Stimulated activated naive CD4-positive, alpha-beta T cell treated with Interleukin-2 at 50 U/mL for 16 hours (primary cell): Measurements from ENCODE around the gene KCNB1.

Experiments used
- DNase-seq: peaks from one replicate; lab custom pipeline; 2025; lab: John Stamatoyannopoulos, UW

Gene KCNB1

DNA sequence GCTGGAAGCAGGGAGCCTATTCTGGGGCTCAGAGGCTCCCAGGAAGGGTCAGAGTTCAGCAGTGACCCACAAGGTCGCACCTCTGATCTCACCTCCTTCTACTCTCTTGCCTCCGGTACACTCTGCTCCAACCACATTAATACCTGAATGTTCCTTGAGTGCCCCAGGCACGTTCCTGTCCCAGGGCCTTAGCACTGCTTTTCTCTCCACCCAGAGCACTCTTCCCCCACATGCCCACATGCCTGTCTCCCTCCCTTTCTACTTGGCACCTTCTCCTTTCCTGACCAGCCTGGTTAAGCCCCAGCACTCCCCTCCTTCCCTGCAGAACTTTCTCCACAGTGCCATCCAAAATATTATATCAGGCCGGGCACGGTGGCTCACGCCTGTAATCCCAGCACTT lies 13.4 kb downstream of the KCNB1 start:
- no peak for DNase-seq

DNA sequence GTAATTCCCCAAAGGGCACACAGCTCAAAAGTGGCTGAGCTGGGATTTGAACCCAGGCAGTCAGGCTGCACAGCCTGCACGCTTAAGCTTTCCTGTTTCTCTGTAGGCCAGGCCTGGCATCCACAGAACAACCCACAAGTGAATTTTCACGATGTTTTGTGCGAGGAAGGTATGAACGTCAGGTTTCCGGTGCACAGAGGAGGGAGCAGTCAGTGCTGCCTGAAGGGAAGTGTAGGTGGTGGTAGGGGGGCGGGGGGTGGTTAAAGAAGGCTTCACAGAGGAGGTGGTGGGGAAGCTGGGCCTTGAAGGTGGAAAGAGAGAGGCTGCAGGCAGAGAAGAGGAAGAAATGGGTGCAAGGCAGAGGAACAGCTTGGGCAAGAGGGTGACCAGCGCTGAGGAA lies 14.1 kb downstream of the KCNB1 start:
- DNase-seq, result no peak

DNA sequence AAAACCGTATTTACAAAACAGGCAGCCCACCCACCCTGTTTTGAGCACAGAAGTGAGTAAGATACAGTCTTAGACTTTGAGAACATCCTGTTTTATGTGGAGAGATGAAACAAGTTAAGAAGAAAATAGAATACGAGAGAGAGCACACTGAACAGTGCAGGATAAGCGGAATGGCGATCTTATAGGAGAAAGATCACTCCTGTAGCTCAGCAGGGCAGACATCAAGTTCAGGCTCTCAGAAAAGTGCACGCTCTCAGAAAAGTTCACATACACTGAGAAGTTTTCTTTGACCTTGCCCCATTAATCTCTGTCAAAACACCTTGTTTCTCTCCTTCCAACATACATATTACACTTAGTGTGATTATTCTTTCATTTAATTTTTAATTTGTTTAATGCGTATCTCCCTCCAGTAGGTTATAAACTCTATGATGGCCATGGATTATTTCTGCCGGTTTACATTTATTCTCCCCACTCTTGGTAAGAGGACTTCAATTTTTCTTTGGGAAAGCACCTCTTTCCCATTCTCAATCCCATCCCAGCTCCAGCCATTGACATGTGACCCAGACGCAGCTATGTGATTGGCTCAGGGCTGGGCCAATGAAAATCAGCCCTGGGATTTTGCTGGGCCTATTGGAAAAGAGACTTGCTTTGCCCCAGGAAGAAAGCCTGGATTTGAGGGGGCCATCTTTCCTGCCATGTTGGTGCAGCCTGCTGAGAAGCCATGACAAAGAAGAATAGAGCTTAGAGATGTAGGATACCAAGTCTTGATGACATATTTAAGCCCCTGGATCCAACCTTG lies 16.2 kb downstream of the KCNB1 start:
- DNase-seq, result no peak

DNA sequence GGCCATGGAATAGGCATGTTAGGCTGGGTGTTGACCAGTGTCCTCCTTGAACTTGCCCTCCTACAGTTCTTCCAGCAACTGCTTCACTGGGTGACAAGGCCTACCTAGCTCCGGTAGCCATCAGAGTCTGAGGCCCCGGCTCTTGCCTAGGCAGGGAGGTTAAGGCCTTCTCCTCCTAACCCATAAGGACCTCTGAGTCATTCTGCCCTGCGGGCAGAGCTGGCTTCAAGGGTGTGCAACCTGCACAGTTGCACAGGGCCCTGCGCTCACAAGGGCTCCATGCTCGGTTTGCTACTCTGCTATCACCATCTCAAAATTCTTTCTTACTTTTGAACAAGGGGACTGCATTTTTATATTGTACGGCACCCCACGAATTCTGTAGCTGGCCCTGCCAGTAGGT lies 17.9 kb downstream of the KCNB1 start:
- no peak for DNase-seq

DNA sequence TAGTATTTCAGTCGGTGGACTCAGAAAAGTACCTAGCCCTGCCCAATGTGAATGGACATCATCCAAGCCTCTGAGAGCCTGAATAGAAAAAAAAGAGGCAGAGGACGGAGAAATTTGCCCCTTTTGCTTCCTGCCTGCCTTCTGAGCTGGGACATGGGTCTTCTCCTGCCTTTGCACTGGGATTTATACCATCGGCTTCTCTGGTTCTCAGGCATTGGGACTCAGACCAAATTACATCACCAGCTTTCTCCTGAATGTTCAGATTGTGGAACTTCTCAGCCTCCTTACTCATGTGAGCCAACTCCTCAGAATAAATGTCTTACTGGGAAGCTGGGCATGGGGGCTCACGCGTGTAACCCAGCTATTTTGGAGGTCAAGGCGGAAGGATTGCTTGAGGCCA lies 19.8 kb downstream of the KCNB1 start:
- no peak for DNase-seq

DNA sequence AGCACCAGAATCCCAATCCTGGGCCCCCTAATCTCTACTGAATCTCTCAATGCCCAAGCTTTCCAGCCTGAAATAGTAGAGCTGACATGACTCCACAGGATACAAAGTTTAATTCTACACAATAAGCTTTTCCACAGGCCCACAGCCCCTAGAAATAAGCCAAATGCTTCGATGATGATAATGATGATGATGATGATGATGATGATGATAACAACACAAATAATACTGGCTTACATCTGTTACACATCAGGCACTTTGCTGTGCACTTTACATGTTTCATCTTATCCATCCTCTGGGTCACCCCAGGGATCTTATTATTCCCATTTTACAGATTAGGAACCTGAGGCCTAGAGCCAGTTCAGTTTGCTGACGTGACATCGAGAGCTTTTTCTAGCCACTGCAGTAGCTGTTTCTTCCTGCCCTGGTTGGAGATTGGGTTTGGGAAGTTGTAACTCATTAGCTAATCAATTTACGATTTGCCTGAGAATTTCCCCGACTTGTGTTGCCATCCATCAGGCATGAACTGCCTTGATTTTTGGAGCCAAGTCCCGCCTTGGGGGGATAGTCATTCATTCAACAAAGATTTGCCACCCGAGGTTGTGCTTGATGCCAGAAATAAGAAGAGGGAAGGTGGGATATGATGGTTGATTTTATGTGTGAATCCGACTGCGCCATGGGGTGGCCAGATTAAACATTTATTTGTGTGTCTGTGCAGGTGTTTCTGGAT lies 20.4 kb downstream of the KCNB1 start:
- no peak for DNase-seq

DNA sequence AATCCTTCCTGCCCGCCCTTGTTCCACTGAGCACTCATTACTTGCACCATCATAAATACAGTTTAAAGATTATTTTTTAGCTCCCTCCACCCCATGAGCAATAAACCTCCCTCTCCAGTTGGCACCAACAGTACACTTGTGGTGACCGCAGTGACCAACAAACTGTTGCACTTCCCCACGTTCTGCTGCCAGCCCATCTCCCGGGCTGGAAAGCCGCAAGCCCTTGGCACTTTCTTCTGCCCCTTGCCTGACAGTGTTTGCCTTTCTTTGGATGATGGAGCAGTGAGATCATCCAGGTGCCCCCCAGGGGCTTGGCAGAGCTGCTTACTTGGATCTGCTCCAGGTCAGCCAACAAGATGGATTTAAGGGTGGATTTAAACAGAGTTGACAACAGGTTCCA lies 21.6 kb downstream of the KCNB1 start:
- DNase-seq, result no peak

DNA sequence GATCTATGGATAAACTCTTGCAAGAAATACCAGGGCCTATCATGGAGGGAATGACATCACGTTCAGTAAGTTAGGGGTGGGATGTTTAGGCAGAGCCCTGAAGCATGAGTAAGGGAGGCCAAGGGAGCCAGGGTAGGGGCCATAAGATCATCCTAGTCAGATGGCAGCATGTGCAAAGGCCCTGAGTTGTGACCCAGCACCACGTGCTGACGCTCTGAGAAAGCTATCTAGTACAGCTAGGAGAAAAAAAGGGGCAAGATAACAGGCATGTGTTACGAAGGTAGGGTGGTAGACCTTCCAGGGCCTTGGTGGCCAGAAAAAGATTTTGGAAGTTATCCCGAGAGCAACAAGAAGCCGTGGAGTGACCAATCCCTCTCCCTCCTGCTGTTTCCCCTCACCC lies 22.3 kb downstream of the KCNB1 start:
- no peak for DNase-seq

DNA sequence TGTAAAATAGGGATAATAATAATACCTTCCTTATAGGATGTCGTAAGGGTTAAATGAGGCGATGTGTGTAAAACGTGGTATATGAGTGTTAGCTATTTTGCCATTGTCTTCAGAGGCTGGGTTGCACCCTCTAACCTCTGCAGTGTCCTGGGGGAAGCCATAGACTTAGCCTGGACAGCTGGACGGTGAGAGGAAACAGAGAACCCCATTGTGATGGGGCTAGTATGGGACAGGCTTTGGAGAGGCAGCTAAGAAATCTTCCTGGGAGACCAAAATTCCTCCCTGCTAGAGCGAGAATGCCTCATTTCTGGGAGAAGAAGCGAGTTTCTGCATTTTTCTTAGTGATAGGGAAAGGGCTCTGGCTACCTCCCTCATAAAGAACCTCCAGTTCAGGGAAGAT lies 22.8 kb downstream of the KCNB1 start:
- no peak for DNase-seq

DNA sequence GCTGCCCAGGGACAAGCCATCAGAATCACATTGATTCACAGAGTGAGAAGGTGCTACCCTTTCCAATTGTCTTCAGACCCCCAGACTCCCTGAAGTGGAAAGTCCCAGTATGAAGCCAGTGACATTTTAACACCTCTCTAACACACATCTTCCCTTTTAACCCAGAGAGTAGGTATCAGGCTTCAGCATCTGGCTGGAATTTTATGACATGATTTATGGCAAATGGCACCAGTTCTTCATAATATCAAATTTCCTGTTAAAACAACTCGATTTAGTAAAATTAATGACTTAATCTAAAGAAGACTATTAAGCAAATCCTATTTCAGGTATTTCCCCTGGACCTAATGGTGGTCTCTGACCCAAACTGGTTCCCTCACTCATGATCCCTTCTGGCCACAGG lies 25.0 kb downstream of the KCNB1 start:
- no peak for DNase-seq

DNA sequence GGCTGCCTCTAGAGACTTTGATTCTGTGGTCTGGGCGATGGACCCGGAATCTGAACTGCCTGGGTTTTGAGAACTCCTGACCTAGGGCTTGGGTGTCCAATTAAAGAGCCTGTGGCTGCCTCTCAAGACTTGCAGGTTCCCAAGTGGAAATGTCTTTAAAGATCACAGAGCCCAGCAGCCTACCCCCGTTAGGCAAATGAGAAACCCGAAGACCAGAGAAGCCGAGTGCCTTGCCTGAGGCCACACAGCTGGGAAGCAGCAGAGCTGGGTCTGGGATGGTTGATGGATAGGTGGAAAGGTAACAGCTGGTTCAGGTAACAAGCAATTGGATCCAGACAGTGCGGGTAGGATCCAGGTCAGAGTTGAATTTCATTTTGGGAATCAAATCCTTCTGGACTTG lies 25.8 kb downstream of the KCNB1 start:
- DNase-seq, result no peak

DNA sequence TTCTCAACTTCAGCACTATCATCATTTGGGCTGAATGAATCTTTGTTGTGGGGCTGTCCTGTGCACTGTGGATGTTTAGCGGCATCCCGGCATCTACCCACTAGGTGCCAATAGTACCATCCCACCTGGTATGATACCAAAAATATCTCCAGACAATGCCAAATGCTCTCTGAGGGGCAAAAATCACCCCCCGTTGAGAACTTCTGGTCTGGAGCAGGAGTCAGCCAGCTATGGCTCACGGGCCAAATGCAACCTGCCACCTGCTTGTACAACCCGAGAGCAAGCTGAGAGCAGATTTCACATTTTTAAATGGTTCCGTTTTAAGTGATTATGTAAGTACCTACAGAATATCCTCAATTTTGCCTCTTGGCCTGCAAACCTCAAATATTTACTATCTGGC lies 26.8 kb downstream of the KCNB1 start:
- no peak for DNase-seq

DNA sequence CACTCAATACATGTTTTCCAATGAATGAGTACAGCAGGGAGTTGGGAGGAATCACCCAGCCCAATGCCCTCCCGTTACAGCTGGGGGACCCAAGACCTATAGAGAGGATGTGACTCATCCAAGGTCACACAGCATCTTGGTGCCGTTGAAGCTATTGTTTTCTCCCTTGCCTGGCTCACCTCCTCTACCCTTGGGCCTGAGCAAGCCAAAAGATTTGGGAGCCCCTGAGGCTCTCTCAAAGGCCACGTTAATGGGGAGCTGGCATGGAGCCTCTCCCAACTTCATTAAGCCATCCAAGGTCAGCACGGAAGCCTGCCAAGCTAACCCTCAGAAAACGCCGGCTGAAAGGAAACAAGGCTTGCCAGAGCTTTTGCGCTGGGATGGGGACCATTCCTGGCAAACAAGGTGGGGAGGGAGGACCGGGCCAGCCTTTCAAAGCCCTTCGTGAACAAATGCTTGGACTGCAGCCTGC lies 30.4 kb downstream of the KCNB1 start:
- no peak for DNase-seq

DNA sequence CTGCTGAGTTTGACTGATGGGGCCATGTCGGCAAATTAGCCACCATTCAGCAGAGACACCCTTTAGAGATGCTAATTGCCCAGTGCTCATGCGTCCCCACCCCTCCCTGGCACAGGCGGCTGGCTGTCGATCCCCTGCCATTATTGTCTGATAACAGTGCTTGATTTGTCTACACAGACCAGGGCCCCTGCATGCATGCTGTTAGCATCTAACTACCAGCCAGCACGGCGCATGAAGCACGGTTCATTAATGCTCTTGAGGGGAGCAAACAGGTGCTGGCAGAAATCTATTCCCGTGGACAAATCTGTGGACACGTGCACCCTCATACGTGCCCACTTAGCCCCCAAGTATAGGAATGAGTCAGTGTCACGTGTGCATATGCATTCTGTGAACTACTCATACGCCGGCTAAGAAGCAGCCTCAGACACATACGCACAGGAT lies 32.2 kb downstream of the KCNB1 start:
- no peak for DNase-seq

DNA sequence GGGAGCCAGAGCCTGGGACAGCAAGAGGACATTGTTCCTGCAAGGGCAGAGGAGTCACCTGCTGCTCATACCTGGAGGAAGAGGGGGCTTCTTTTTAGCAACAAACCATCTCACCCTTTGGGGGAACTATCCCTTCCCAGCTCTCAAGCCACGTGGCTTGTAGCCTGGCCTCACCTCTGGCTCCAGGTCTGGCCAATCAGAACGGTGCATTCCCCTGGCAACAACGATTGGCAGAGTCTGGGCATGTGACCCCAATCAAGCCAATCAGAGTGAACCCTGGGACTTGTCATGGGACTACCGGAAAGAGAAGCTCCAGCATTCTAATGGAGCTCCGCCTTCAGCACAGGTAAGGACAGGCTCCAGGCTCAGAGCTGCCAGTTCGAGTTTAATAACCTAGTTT lies 33.6 kb downstream of the KCNB1 start:
- no peak for DNase-seq

DNA sequence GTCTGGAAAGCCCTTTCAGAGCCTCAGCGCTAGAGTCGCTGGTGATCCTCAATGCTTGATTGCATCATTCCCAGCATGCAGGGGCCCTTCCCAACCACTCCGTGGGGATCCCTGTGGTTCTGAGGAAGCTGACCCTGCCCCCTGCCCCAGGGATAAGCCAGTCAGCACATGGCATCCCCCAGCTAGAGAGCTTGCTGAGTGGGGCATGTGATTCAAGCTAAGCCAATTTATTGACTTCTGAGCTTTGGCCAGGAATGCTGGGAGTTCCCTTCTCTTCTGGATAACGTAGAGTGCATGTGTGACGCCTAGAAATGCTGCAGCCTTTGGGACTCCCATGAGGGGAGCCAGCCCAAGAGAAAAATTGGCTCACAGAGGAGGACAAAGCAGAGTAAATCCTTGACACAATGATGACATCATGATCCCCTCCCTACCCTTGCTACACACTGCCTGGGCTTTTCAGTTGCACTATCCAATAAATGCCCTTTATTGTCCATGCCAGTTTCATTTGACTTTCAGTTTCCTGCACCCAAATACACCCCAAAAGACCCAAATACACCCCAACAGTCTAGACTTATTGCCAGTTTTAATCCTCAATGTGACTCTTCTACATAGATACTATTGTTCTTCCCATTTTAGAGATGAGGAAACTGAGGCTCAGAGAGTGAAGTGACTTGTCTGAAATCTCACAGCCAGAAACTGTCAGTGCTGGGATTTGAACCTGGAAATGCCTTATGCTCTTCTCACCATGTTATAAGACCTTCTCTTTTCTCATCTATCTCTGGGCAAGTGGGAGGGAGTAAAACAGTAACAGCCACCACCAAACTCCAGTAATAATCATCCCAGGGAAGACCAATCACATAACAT lies 34.3 kb downstream of the KCNB1 start:
- DNase-seq, result no peak

DNA sequence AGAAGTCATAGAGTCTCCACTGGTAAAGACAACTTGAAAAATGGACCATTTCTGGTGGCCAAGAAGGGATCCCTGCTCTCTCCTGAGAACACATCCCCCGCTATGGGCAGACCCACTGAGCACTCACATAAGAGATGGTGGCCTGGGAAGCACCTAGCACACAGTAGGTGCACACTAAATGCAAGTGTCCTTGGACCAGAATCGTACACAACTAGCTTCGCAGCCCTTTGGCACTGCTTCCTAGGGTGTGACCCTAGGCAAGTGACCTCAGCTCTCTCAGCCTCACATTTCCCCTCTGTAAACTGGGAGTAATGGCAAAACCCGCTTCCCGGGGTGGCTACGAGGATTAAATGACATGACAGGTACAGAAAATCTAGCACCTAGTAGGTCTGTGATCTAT lies 35.1 kb downstream of the KCNB1 start:
- DNase-seq, result no peak

DNA sequence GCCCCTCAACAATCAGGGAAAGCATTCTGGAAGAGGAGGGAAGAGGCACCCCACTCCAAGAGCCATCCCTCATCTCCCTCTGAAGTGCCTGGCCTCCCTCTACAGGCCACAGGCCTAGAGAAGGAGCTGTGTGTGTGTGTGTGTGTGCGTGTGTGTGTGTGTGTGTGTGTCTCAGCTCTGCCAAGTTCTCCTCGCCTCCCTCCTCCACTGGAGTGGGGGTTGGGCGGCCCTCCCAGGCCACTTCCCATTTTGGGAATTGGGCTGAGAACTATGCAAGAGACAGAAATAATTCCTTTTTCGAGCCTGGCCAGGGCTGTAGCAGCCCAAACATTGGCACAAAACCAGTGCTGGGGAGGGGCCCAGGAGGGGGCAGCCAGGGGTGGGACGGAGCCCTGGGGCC lies 35.7 kb downstream of the KCNB1 start:
- DNase-seq, result no peak

DNA sequence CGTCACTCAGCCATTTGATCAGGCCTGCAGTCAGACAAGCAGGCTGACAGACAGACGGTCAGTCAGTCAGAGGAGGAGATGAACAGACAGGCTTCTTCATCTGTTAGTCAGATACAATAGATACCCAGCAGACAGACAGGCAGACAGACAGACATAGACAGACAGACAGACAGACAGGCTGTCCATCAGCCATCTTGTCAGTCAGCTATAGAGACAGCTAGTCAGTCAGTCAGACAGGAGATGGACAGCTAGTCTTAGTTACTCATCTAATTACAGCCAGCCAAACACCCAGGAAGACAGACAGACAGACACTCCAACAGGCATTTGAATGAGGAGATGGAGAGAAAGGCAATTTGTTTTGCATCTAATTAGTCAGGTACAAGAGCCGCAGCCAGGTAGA lies 36.4 kb downstream of the KCNB1 start:
- DNase-seq, result no peak

DNA sequence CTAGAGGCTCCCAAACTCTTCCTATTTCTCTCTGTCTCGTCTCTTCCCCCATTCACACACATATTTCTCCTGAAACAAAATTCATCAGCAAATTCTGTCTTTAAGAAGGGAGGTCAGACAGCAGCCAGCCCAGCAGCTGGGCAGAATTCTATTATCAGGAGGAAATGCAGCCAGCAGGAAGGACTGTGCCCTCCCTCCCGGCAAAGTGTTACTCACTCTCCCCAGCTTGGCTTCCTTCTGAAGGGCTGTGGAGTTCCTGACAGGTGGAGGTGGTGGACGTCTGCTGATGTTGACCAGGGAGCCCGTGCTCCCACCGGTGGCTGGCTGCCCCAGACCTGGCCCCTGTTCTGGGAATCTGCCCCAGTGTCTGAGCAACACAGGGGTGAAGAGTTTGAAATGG lies 37.3 kb downstream of the KCNB1 start:
- DNase-seq, result no peak

DNA sequence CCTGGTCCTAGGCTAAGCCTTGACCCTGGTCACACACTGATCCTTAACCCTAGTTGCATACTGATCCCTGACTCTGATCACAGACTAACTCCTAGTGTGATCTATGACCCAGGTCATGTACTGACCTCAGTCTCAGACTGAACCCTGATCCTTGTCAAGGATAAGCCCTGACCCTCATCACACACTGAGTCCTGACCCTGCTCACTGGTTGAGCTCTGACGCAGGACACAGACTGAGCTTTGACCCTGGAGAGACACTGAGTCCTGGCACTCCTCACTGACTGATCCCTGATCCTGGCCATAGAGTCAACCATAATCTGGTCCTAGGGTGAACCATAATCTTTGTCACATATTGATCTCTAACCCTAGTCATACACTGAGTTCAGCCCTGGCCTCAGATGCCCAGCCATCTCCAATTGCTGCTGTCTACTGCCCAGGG lies 37.9 kb downstream of the KCNB1 start:
- no peak for DNase-seq

DNA sequence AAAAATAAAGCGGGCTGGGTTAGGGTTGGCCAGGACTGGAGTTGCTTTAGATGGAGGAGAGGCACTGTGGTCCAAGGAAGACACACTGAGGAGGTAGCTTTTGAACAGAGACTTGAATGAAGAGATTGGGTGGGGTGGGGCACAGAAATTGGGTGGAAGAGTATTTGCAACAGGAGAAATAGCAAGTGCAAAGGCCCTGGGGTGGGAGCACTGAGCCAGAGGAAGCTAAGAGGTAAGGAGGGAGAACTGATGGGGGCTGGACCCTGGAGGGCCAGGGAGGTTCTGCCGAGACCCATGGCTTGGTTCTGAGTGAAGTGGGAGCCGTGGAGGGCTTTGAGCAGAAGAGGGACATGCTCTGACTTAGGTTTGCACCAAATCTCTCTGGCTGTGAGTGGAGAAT lies 45.4 kb downstream of the KCNB1 start:
- DNase-seq, result no peak

DNA sequence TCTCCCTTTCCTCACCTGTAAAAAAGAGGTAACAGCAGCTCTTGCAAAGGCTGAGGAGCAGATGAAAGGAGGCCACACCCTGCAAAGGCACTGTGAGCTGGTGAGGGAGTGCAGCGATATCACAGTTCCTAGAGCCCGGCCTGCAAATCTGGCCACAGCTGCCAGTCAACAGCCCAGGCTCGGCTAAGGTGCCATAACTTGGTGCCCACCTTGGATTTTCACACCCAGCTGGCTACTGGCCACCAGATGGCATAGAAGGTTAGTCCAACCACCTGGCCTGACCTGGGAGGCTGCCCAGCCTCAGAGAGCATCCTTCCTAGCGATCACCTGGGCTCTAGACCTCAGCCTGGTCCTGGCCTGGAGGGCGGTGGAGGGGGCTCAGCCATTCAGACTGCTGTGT lies 46.8 kb downstream of the KCNB1 start:
- no peak for DNase-seq
